Measurements from ENCODE around the gene CDH2.

- TF ChIP-seq, protein P1, sequence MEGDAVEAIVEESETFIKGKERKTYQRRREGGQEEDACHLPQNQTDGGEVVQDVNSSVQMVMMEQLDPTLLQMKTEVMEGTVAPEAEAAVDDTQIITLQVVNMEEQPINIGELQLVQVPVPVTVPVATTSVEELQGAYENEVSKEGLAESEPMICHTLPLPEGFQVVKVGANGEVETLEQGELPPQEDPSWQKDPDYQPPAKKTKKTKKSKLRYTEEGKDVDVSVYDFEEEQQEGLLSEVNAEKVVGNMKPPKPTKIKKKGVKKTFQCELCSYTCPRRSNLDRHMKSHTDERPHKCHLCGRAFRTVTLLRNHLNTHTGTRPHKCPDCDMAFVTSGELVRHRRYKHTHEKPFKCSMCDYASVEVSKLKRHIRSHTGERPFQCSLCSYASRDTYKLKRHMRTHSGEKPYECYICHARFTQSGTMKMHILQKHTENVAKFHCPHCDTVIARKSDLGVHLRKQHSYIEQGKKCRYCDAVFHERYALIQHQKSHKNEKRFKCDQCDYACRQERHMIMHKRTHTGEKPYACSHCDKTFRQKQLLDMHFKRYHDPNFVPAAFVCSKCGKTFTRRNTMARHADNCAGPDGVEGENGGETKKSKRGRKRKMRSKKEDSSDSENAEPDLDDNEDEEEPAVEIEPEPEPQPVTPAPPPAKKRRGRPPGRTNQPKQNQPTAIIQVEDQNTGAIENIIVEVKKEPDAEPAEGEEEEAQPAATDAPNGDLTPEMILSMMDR (IDR thresholded peaks at IDR 0.05; ENCODE audit: low read depth, low read length) = no peak
- TF ChIP-seq EZH2phosphoT487 (IDR thresholded peaks at IDR 0.05; ENCODE audit: low read depth) = no peak
These were observed 1.1 kb upstream of the CDH2 start for GRCh38 chr18:28177828-28178635.
